GM12878 (cell line): ENCODE measurements around the gene CYB5R3. TPM values are rescaled to one million over a fixed set of nuclear protein-coding genes. Genes with fewer than 3 reads are reported as not detected.

Source experiments
- ASH2L ChIP-seq: fragments of 300-600, 200-600 bp; sonication (generic); IDR thresholded peaks from 2 replicates; pipeline ENCODE4 v1.6.1; 2017; ENCODE audit warnings: low read depth, mild to moderate bottlenecking, borderline replicate concordance
- CREM ChIP-seq: IDR thresholded peaks from 2 replicates; pipeline ENCODE4 v1.6.1; 2014; ENCODE audit warnings: antibody characterized with exemption, low read depth
- ELK1 ChIP-seq: IDR thresholded peaks from 2 replicates; pipeline ENCODE4 v1.6.1; 2012; ENCODE audit warnings: low read depth, low read length, improper control_type of control experiment
- ESRRA ChIP-seq: IDR thresholded peaks from 2 replicates; pipeline ENCODE4 v1.6.1; 2012; ENCODE audit warnings: mild to moderate bottlenecking, low read length, improper control_type of control experiment
- HCFC1 ChIP-seq: fragments of 150-350 bp; IDR thresholded peaks from 2 replicates; pipeline ENCODE4 v1.6.1; 2014; ENCODE audit warnings: low read length
- HDGF ChIP-seq: fragments of 450-650 bp; IDR thresholded peaks from 2 replicates; pipeline ENCODE4 v1.6.1; 2016; ENCODE audit warnings: antibody characterized with exemption
- IKZF1 ChIP-seq: fragments of 450-650 bp; conservative IDR thresholded peaks from 2 replicates; pipeline ENCODE4 v1.6.1; 2017; ENCODE audit warnings: antibody characterized with exemption, mild to moderate bottlenecking
- IKZF2 ChIP-seq, 2 experiments: fragments of 450-650 bp; IDR thresholded peaks; 2 replicates each; pipeline ENCODE4 v1.6.1; 2017; ENCODE audit warnings: mild to moderate bottlenecking in 2 of 2, moderate library complexity in 2 of 2
- MLLT1 ChIP-seq: fragments of 450-650 bp; IDR thresholded peaks from 2 replicates; pipeline ENCODE4 v1.6.1; 2016; ENCODE audit warnings: mild to moderate bottlenecking
- NBN ChIP-seq: fragments of 450-650 bp; IDR thresholded peaks from 2 replicates; pipeline ENCODE4 v1.6.1; 2016
- NR2C1 ChIP-seq: fragments of 450-650 bp; IDR thresholded peaks from 2 replicates; pipeline ENCODE4 v1.6.1; 2017; ENCODE audit warnings: antibody characterized with exemption, mild to moderate bottlenecking, moderate library complexity
- POLR2AphosphoS2 ChIP-seq: IDR thresholded peaks from 2 replicates; pipeline ENCODE4 v1.6.1; 2011; ENCODE audit warnings: low read depth, mild to moderate bottlenecking, low read length, improper control_type of control experiment, moderate library complexity
- RAD21 ChIP-seq: IDR thresholded peaks from 2 replicates; pipeline ENCODE4 v1.6.1; 2011; ENCODE audit warnings: mild to moderate bottlenecking, low read depth, low read length, moderate library complexity; ENCODE audit not compliant: insufficient read depth
- RB1 ChIP-seq: fragments of 450-650 bp; formaldehyde crosslinking; IDR thresholded peaks from 2 replicates; pipeline ENCODE4 v1.6.1; 2017; ENCODE audit warnings: mild to moderate bottlenecking, borderline replicate concordance
- SMAD5 ChIP-seq: IDR thresholded peaks from 2 replicates; pipeline ENCODE4 v1.6.1; 2016; ENCODE audit warnings: antibody characterized with exemption, low read depth
- SMARCA5 ChIP-seq: fragments of 450-650 bp; IDR thresholded peaks from 2 replicates; pipeline ENCODE4 v1.6.1; 2017; ENCODE audit warnings: mild to moderate bottlenecking
- TCF12 ChIP-seq: IDR thresholded peaks from 2 replicates; pipeline ENCODE4 v1.6.1; 2011; ENCODE audit warnings: low read depth, mild to moderate bottlenecking, low read length
- ZBTB40 ChIP-seq: fragments of 450-650 bp; IDR thresholded peaks from 2 replicates; pipeline ENCODE4 v1.6.1; 2016; ENCODE audit warnings: mild to moderate bottlenecking, moderate library complexity, borderline replicate concordance
- ZNF592 ChIP-seq: fragments of 450-650 bp; IDR thresholded peaks from 2 replicates; pipeline ENCODE4 v1.6.1; 2017; ENCODE audit warnings: mild to moderate bottlenecking, moderate library complexity
- ZZZ3 ChIP-seq: IDR thresholded peaks from 2 replicates; pipeline ENCODE4 v1.6.1; 2011; ENCODE audit warnings: low read depth; ENCODE audit not compliant: control insufficient read depth, insufficient read length
- polyA plus RNA-seq, 11 experiments: library from polyadenylated mRNA; depleted of rRNA in 4 of 11; unstranded in 6 of 11; stranded (reverse) in 5 of 11; fragments of >200 nt; fragmentation: Nextera tagmentation in 4 of 11; fragmentation: Illumina TruSeq in 1 of 11; extraction: Ambion mirVana in 4 of 11; extraction: Trizol in 1 of 11; gene quantifications; 1 replicate in 1 of 11; 2 replicates in 10 of 11; pipeline versions ENCODE4 v1.2.1 to v1.2.3, GENCODE V29; 2011 to 2016; ENCODE audit warnings: inconsistent platforms in 2 of 11, missing spikeins in 2 of 11, low read depth in 1 of 11
- total RNA-seq, 4 experiments: library from RNA; depleted of rRNA in 3 of 4; stranded (reverse); fragments of >200 nt in 3 of 4; fragmentation: Illumina TruSeq in 1 of 4; extraction: Trizol in 1 of 4; gene quantifications; 2 replicates each; pipeline versions ENCODE4 v1.2.1 to v1.2.3, GENCODE V29; 2013 to 2021

Gene CYB5R3
- total and polyA plus RNA-seq, 10 of the 15 experiments (the other 5 are each of a cell fraction or from before 2014, with no cell fraction given) = 2.0 to 119 (median 67.8) TPM

GRCh38 chr22:42661985-42662831, 13.0 kb upstream of the CYB5R3 start (continued):
- TF ChIP-seq ASH2L (no peak), ZNF592 (peak; percentile 9; the same call in 1 of the 2 replicates), RAD21 (peak; percentile 66), IKZF2 (IDR thresholded peaks at IDR 0.05) (peak; percentile 45 to 47; a peak in 3 of 4 replicates), HCFC1 (no peak), MLLT1 (0 out of 2 replicates have a peak, but pooled peaks have one; percentile 13), TCF12 (0 out of 2 replicates have a peak, but pooled peaks have one; percentile 29), RB1 (peak; percentile 52; the same call in 1 of the 2 replicates), POLR2AphosphoS2 (no peak), ESRRA (no peak), ELK1 (peak; percentile 47; the same call in 1 of the 2 replicates), NBN (0 out of 2 replicates have a peak, but pooled peaks have one; percentile 56), ZZZ3 (no peak), ZBTB40 (no peak), CREM (no peak), SMAD5 (no peak), IKZF1 (peak; percentile 74), HDGF (no peak), SMARCA5 (peak; percentile 63; the same call in 1 of the 2 replicates), NR2C1 (no peak)
